Right kidney (tissue), 1 donor: ENCODE results near the gene SIRT7.
"Not testable (repeated sequence)": the region's sequence is repeated elsewhere in the genome, so short reads cannot be mapped to it uniquely, and the experiment has no call there.

Source experiments
- DNase-seq: peaks from one replicate; pipeline ENCODE4 v3.0.0-alpha.2; 2016

Gene SIRT7

DNA sequence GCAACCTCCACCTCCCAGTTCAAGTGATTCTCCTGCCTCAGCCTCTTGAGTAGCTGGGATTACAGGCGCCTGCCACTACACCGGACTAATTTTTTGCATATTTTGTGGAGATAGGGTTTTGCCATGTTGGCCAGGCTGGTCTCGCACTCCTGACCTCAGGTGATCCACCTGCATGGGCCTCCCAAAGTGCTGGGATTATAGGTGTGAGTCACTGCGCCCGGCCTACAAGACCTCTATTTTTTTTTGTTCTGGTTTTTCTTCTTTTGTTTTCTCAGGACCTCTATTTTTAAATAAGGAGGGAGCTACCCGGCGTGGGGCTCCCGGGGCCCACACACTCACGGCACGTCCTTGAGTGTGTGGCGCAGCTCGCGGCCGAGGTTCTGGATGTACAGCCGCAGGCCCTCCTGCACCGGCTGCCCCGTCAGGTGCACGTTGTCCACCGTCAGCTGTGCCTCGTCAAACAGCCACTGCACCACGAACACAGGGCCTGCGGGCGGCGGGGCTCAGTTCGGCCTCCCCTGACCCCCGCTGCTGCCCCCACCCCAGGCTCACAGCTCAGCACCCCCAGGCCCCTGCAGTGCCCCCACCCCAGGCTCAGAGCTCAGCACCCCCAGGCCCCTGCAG lies 37.2 kb upstream of the SIRT7 start:
- no peak for DNase-seq

DNA sequence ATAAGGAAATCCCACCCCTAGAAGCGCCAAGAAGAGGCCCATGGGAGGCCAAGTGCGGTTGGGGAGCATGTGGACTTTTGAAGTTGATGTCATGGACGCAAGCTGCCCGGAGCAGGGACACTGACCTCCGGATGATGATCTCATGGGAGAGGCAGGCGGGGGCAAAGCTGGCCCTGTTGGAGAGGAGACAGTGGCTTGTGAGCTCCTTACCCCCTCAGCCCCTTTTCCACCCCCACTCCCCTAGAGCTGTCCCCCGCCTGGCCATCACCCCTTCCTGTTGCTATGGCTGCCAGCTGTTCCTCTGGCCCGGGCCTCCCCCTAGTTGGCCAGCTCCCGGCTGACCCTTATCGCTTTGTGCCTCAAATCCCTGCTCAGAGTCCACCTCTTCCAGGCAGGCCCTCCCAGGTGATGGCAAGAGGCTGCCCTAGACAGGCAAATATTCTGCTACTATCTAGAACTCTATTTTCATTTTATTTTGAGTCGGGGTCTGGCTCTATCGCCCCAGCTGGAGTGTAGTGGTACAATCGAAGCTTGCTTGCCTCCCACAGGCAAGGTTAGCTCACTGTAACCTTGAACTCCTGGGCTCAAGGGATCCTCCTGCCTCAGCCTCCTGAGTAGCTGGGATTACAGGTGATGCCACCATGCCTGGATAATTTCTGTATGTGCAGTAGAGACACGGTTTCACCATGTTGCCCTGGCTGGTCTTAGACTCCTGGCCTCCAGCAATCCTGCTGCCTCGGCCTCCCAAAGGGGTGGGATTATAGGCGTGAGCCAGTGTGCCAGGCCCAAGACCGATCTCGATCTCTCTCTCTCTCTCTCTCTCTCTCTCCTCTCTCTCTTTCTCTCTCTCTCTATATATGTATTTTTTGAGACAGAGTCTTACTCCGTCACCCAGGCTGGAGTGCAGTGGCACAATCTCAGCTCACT lies 36.4 kb upstream of the SIRT7 start:
- no peak for DNase-seq

DNA sequence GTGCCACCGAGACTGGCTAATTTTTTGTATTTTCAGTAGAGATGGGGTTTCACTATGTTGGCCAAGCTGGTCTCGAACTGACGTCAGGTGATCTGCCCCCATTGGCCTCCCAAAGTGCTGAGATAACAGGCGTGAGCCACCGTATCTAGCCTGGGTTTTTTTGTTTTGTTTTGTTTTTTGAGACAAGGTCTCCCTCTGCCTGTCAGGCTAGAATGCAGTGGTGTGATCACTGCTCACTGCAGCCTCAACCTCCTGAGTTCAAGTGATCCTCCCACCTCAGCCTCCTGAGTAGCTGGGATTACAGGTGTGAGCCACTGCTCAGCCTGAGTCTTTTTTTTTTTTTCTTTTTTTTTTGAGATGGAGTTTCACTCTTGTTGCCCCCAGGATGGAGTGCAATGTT lies 35.5 kb upstream of the SIRT7 start:
- not testable (repeated sequence) for DNase-seq

DNA sequence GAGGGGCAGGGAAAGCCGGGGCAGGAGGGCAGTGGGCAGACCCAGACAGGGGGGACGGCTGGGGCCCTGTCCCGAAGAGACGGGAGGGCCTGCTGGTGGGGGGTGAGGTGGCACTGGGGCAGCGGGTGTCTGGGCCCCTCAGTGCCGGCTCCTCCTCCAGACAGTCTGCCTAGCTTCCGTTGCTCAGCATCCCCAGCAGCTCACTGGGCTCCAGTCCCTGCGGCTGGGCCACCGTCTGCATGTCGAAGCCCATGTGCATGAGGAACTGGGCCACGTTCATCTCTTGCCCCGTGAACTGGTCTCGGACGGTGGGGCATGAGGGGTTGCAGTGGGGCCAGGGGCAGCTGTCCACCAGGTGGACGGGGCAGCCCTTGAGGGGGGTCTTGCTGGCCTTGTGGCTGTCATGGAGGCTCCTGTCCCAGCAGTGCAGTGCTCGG lies 34.8 kb upstream of the SIRT7 start:
- DNase-seq, result no peak

DNA sequence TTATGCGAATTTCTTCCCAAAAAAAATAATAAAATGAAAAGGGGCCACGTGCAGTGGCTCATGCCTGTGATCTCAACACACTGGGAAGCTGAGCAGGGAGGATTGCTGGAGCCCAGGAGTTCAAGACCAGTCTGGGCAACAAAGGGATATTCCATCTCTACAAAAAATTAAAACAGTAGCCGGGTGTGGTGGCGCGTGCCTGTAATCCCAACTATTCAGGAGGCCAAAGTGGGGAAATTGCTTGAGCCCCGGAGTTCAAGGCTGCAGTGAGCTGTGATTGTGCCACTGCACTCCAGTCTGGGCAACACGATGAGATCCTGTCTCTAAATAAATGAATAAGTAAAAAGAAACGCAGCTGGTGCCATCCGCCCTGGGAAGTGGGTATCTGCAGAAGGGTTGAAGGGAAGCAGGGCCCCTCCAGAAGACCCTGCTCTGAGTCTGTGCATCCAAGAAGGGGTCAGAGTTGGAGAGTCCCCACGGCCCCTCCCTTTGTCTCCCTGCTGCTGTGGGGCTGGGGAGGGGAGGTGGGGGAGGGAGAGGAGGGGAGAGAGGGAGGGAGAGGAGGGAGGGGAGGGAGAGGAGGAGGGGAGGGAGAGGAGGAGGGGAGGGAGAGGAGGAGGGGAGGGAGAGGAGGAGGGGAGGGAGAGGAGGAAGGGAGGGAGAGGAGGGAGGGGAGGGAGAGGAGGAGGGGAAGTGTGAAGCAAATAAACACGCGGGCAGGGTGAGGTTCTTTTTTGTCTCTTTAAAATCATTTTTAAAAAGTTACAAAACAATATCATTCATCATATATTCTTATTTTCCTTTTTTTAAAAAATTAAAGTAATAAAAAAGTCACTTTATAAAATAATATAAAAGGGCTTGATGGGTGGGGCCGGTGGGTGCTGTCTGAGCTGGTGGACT lies 34.1 kb upstream of the SIRT7 start:
- no peak for DNase-seq

DNA sequence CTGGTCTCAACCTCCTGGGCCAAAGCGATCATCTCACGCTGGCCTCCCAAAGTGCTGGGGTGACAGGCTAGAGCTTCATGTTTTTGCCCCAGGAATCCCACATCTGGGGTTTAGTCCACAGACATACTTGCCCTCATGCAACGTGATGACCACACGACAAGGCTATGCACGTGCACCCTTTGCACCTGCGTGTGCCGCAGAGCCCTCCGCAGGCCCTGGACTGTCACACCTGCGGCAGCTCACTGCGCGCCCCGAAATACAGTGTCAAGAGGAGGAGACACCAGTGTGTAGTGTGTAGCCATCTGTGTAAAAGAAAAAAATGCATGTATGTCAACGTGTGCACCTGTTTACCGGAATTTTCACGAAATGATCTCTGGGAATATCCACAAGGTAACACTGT lies 32.5 kb upstream of the SIRT7 start:
- no peak for DNase-seq

DNA sequence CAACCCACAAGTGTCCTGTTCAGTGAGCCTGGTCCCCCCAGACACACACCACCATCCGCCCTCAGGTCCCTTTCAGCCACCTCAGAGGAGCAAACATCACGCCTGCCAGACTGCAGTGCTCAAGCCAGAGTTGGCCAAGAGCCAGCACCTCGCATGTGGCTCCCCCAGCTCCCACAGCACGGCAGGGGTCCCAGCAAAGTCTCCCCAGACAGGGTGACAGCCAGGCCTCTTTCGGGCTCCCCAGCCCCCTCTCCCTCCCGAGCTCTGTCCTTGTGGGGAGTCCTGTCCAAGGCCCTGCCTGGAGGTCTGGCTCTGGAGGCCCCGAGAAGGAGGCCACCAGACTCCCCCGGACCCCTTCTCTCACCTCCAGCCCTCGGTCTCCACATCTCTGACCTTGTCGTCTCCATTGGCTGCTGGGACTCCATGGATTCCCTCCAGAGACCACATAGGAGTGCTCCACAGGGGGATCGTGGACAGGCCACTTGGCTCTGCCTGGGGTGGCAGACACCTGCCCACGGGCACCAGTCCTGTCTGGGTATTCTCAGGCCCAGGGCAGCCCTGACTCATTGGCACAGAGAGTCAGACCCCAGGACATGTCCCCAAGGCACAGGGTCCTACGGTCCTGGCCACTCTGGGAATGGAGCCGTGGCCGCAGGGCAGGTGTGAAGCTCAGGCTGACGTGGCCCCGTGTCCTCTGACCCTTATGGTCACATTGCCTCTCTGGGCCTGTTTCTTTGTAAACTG lies 30.8 kb upstream of the SIRT7 start:
- no peak for DNase-seq

DNA sequence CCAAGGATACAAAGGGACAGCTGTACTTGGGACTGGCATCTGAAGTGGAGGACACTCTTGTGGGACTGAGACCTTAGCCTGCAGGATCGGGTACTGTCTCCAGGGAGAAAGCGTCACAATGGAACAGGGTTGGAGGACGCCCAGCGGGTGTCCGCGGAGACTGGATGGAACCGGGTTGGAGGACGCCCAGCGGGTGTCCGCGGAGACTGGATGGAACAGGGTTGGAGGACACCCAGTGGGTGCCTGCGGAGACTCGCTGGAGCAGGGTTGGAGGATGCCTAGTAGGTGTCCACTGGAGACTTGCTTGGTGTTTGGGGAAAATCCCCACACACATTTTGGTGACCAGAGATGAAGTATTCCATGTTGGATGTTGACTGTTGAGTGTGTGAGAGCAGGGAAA lies 29.2 kb upstream of the SIRT7 start, which contains the start of gene MYADML2:
TSS of gene MYADML2 (minus strand) at position 45 of the 400 bp plus-strand sequence. CDS start 5,492 bp downstream, outside the sequence.
- DNase-seq, result no peak

DNA sequence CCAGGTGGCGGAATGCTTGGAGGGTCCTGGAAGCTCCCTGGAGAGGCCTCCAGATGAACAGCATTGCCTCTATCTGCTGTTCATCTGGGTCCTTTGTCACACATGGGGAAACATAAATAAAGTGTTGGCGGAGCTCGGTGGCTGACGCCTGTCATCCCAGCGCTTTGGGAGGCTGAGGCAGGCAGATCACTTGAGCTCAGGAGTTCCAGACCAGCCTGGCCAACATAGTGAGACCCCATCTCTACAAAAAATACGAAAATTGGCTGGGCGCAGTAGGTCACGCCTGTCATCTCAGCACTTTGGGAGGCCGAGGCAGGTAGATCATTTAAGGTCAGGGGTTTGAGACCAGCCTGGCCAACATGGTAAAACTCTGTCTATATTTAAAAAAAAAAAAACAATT lies 26.9 kb upstream of the SIRT7 start:
- no peak for DNase-seq

DNA sequence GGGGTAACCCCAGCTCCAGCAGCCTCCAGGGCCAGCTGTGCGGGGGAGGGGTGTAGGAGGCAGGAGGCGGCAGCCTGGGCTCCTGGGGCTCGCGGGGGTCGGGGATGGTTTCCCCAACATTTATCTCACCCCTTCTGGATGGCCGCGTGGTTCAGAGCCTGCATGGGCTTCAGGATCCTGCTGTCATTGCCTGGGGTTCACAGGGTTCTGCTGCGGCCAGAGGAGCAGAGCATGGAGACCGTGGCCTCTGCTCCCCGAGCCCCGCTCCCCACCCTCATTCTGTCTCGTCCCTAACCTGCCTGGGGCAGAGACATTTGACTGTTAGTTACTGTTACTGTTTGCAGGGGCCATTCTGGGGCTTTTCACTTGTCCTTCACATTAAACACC lies 24.2 kb upstream of the SIRT7 start:
- no peak for DNase-seq

DNA sequence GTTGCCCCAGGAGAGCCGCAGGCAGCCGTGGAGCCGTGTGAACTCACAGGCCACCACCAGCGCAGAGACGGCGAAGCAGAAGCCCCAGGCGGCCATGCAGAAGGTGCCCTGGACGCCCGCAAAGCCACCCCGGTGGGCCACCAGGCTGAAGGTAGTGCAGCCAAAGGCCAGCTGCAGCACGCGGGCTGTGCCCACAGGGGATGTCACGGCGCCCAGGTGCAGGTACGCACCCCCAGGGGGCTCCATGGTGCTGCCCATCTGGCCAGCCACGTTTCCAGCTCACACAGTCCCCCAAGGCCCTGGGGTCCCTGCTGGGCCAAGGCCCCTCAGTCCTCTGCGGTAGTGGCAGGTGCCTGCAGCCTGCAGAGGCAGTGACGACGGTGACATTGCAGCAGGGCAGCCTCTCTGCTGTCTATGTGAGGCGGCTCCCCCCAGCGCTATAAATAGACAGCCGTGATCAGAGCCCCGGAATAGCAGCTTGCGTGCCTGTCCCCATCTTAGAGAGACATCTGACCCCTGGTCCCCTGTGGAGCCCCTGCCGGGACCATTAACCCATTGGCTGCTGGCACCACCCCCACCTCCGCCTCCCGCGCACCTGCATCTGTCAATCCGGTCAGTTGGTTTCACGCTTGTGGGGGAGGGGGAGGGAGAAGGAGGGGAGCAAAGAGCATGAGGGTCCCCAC lies 23.6 kb upstream of the SIRT7 start:
- no peak for DNase-seq

DNA sequence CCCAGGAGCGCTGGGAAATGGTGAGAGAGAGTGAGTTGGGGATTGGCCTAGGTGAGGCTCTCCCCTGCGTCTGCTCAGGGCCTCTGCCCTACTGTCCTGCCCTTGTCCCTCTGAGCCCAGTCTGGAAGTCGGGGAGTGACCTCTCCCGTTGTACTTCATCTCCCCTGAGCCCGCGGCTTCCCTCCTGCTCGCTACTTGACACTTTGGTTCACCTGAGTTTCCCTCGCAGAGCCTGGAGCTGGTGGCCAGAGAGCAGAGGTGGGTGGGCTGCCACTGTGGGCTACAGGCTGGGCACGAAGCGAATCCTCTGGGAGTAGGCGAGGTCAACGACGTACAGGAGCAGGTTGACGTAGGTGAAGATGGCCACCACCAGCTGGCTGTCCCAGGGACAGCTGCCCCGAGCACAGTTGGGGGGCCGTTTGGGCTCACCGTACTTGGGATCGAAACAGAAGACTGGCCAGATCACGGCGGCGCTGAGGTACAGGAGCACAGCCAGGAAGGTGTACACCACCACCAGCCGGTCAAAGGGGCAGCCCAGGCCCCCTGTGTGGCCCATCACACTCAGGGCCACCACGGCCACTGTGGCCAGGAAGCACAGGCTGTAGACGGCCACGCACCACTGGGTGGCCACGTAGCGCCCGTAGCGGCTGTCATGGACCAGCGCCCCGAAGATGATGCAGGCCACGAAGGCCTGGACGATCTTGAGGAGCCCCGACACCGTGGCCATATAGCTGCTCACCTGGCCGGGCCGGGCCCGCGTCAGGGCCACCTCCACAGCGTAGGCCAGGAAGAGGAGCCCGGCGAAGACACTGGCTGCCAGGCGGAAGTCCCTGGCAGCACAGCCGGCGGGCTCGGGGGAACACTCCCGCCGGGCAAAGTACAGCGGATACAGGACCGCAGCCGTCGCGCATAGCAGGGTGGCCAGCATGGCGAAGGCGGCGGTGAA lies 22.8 kb upstream of the SIRT7 start:
- no peak for DNase-seq

DNA sequence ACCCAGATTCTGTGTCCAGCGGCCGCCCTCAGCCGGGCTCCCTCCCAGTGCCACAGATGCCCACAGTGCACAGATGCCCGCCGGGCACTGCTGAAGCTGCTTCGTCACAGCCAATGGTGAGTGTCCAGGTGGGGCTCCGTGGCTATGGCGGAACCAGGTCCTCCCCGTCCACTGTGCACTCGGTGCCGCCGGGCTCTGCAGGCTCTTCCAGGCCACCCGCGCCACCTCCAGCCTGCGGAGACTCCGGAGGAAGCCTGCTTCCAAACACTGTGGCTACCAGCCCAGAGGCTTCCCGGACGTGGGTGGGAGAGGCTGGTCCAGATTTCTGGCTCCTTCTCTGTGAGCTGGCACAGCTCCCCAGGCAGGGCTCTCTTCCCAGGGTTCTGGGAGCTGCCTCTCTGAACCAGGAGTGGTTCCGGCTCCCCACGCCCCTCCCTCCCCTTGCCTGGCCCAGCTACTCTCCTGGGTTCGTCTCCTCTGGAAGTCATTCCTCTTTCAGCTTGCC lies 22.0 kb upstream of the SIRT7 start:
- DNase-seq, result no peak

DNA sequence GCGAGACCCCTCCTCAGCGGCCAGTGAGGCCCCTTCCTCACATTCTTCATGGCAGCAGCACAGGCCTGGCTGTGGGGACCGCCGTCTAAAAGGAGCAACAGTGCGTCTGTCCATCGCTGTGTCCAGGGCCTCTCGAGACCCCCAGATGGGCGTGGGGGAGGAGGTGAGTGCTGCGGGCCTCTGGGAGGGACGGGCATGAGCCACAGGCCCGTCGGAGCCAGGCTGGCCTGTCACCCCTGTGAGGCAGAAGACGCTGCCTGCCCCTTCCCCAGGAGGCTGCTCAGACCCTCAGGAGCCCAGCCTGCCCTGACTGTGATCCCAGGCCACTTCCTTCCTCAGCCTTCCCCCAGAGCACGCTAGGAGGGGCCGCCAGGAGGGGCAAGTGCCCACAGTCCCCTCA lies 21.2 kb upstream of the SIRT7 start:
- no peak for DNase-seq

DNA sequence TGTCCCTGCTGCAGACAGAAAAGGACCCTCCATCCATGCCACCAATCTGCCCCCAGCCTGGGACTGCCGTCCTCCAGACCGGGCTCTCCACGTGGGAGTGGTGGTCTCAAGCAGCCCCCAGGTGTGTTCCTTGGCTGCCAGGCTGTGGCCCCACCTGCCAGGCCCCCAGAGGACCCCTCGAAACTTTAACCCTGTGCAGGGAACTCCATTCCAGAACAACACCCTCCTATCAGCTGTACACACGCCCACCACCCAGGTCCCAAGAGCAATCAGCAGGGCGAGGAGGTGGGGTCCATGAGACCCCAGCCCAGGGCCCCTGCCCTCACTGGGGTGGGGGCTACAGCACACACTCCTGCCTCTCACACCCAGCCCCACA lies 17.7 kb upstream of the SIRT7 start:
- no peak for DNase-seq

DNA sequence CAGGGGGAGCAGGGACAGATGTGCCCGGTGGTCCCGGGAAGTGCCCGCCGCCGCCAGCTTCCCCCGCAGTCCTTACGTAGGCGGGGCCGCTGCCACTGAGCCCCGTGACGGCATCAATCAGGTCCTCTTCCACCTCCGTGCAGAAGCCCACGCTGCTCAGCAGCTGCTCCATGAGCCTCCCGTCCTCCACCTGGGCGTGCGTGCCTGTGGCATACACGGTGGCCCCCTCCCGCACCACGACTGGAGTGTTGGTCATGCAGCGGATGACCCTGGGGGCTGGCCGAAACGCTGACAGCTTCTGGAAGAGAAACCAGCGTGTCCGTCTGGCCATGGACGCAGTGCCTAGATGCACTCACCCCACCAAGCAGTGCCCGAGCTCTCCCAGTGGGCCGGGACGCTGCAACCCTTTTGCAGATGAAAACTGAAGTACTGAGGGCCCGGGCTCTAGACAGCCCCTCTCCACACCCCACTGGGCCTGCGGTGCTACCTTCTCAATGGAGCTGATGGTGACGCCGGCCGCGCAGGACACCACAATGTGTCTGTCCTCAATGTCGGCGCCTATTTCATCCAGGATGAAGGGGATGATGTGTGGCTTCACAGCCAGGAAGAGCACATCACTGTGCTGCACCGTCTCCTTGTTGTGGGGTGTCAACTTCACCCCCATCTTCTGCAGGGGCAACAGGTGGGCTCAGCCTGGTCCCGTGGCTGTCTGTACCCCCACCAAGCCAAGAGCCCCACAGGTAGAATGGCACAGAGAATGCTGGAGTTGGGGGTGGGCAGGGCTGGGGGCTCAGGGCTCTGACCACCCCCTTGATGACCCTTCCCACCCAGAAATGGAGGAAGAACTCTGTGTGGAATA lies 17.1 kb upstream of the SIRT7 start:
- DNase-seq, result no peak

DNA sequence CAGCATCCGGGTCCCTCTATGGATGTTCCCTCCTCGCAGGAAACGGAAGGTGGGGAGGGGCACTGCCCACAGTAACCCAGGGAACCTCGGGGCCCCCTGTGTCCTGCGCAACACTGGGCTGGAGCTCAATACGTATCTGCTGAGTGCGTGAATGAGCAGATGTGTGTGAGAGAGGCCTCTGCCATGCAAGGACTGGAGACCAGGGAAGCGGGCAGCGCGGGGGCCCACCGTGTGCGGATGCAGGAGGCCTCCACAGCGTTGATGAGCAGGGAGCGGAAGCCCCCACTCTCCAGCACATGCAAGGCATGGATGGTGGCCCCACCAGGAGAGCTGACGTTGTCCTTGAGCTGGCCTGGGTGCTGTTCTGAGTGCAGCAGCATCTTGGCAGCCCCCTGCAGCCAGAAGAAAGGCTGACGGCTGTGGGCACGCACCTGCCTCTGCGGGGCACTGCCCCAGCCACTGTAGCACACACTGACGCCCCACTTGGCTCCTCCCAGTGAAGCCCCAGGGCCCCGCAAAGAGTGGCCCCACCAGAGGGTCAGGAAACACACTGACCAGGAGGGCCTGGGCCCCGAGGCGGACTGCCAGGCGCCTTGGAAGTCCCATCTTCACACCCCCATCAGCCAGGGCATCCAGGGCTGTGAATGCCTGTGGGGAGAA lies 16.3 kb upstream of the SIRT7 start:
- DNase-seq, result no peak

DNA sequence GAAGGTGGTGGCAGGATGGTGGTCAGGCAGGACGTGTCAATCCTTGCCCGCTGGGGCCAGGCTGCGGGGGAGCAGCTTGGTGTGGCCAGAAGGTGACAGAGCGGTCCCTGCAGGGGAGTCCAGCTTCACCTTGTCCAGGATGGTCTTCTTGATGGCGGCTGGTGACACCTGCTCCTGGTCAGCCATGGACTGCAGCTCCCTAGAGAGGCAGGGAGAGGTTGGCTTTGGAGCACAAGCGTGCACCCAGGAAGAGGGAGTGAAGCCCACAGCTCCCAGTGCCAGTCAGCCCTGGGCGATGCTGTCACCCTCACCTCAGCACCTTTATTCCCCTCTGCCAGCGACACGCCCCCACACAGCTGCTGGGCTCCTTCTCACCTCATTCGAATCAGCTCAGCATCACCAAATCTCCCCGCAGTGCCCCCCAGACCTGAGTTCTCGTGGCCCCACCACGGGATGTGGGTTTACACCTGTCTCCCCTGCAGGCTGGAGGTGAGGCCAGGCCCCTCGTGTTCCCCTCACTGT lies 15.3 kb upstream of the SIRT7 start:
- DNase-seq, result no peak
